Pulmonary artery endothelial cell (primary cell): ENCODE measurements around the gene TPBGL. TPM values are rescaled to one million over a fixed set of nuclear protein-coding genes. Genes with fewer than 3 reads are reported as not detected.

Experiments used
- DNase-seq: peaks from one replicate; pipeline ENCODE4 v3.0.0-alpha.2; 2011; ENCODE audit warnings: low read depth, low spot score
- total RNA-seq: library from RNA; depleted of rRNA; stranded (reverse); fragments of >200 nt; gene quantifications from 2 replicates; pipeline ENCODE4 v1.2.3, GENCODE V29; 2014

TPBGL gene
- total RNA-seq, 1 donor from 2014 or later, result under 0.01 TPM

DNA sequence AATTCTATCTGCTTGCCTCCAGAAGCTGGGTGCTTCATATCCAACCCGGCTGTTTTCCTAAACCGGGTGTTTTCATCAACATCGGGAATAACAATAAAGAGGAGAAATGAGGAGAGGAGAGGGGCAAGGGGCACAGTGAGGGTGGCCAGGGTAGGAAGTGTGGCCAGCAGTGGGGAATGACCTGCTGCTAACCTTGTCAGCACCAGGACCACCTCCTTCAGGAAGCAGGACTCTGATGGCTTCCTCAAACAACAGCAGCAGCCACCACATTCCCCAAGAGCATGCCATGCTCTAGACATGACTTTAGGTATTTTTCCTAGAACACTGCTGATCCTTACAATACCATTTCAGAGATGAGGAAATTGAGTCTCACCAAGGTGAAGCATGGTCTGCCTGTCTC is 52.4 kb downstream of the TPBGL start:
- peak; percentile 65 for DNase-seq

Other genes with a start within 250 kb of the TPBGL start
- not detected in 2 replicates for gene OR2AT4, start 143.9 kb upstream of the TPBGL start, total RNA-seq
- gene SLCO2B1, start 89.7 kb upstream of the TPBGL start, total RNA-seq, result 0.13 and 0.25 TPM in 2 replicates
- gene ARRB1, start 110.9 kb downstream of the TPBGL start, total RNA-seq, result 94.5 and 156 TPM in 2 replicates
- gene RPS3, start 158.7 kb downstream of the TPBGL start, total RNA-seq, result 2,813 and 4,239 TPM in 2 replicates
- 2.0 and 2.6 TPM in 2 replicates for gene KLHL35, start 192.4 kb downstream of the TPBGL start, total RNA-seq